ENCODE measurements around the gene GPATCH3.
A peak's percentile ranks its signal among the peaks of the same experiment; 100 is the strongest.
"Not testable (repeated sequence)": the region's sequence is repeated elsewhere in the genome, so short reads cannot be mapped to it uniquely, and the experiment has no call there.

The GPATCH3 gene

GRCh38 chr1:26900001-26900814 is at the start of gene GPATCH3:
TSS of gene GPATCH3 (minus strand) at chr1:26900467. CDS start at chr1:26900442, 25 bp downstream.
- peak; percentile 85 for DNase-seq (ENCODE audit: extremely low read depth, low read depth)
- no peak for TF ChIP-seq CTCF (IDR thresholded peaks at IDR 0.05; ENCODE audit: low read depth, low read length)

GRCh38 chr1:26949926-26950319 is 49.7 kb upstream of the GPATCH3 start:
- no peak for DNase-seq (ENCODE audit: extremely low read depth, low read depth)
- TF ChIP-seq CTCF (IDR thresholded peaks at IDR 0.05; ENCODE audit: low read depth, low read length) = no peak

- TF ChIP-seq CTCF (IDR thresholded peaks at IDR 0.05; ENCODE audit: low read depth, low read length) = no peak
- DNase-seq (ENCODE audit: extremely low read depth, low read depth) = no peak
These were observed 49.1 kb upstream of the GPATCH3 start for GRCh38 chr1:26949266-26949925.

- DNase-seq (ENCODE audit: extremely low read depth, low read depth) = not testable (repeated sequence)
These were observed 48.4 kb upstream of the GPATCH3 start for GRCh38 chr1:26948725-26949057.

GRCh38 chr1:26946270-26946669 is 46.0 kb upstream of the GPATCH3 start:
- DNase-seq (ENCODE audit: extremely low read depth, low read depth) = no peak
- no peak for TF ChIP-seq CTCF (IDR thresholded peaks at IDR 0.05; ENCODE audit: low read depth, low read length)

- no peak for TF ChIP-seq CTCF (IDR thresholded peaks at IDR 0.05; ENCODE audit: low read depth, low read length)
- DNase-seq (ENCODE audit: extremely low read depth, low read depth) = no peak
These were observed 45.5 kb upstream of the GPATCH3 start for GRCh38 chr1:26945728-26946127.

GRCh38 chr1:26945138-26945537 is 44.9 kb upstream of the GPATCH3 start:
- TF ChIP-seq CTCF (IDR thresholded peaks at IDR 0.05; ENCODE audit: low read depth, low read length) = no peak
- no peak for DNase-seq (ENCODE audit: extremely low read depth, low read depth)
